HG02840 (cell line): ENCODE results near the gene SDC1.
"Not testable (repeated sequence)": the region's sequence is repeated elsewhere in the genome, so short reads cannot be mapped to it uniquely, and the experiment has no call there.

Experiments
- ATAC-seq: cut with Tn5 transposase; IDR thresholded peaks from one replicate; pipeline ENCODE4 v1.9.1; 2021; ENCODE audit warnings: mild to moderate bottlenecking, moderate library complexity, moderate number of reproducible peaks; ENCODE audit not compliant: unreplicated experiment, low FRiP score

SDC1 gene

DNA sequence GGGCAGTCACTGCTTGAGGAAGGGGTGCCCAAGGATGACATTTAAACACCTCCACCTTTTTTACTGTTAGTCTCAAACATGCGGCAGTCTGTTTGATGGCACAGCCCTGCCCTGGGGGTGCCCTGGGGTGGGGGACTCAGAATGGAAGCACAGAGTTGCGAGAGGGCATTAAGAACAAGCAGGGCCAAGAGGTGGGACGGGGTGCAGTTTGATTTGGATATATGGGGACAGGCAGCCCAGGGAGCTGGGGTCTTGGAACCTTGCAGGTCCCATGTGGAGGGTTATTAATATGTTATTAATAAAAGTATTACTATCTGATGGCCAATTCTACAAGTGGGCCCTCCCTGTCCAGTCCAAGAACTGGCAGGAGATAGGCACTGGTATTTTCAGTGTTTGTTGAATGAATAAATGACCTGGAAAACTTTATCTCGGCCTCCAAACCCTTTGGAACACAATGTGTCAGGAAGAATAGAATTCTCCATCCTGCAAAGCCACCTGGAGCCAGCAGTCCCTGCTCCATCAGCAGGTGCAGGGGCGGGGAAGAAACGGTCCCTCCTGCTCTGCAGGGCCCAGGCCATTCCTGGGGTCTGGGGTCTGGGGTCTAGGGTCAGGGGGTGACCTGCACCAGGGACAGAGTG lies 25.2 kb downstream of the SDC1 start:
- ATAC-seq: no peak

GRCh38 chr2:20198796-20199632 lies 25.9 kb downstream of the SDC1 start:
- no peak for ATAC-seq

DNA sequence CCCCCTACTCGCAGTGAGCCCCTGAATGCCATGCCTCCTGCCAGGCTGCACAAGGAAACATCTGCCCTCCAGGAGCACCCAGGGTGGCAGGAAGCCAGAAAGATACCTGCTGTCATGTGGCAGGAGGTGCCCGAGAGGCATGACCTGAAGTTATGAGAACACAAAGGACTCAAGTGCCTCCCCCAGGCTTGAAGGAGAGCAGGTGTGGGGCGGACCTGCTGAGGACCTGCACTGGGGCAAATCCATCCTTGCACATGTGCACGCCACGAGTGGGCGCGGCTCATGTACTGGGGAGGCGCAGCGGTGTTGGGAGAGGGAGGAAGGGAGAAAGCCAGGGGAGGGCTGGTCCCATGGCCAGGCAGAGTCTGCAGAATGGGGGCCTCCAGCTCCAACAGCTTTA lies 26.9 kb downstream of the SDC1 start:
- no peak for ATAC-seq

- no peak for ATAC-seq
These were observed 27.7 kb downstream of the SDC1 start for GRCh38 chr2:20197192-20197591.

DNA sequence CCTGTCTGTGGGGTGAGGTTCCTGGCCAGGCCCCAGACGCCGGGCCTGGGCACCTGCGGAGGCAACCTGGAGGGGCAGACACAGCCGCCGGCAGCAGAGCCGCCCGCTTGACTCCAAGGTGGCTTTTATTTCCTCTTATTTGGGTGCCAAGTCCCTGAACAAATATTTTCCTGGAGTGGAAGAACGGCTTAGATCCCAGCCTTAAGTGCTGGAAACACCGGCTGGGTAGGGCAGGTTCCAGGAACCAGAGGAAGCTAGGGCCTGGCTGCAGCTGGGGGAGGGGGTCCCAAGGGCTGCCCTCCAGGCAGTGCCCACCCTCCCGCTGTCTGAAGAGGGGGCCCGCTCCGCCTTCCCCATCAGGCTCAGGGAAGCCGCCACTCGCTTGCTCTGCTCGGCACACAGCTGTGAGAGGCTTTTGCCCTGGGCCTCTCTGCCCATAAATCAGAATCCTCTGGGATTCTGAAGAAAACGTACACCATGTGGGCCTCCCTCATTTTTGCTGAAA lies 28.2 kb downstream of the SDC1 start:
- ATAC-seq: no peak

DNA sequence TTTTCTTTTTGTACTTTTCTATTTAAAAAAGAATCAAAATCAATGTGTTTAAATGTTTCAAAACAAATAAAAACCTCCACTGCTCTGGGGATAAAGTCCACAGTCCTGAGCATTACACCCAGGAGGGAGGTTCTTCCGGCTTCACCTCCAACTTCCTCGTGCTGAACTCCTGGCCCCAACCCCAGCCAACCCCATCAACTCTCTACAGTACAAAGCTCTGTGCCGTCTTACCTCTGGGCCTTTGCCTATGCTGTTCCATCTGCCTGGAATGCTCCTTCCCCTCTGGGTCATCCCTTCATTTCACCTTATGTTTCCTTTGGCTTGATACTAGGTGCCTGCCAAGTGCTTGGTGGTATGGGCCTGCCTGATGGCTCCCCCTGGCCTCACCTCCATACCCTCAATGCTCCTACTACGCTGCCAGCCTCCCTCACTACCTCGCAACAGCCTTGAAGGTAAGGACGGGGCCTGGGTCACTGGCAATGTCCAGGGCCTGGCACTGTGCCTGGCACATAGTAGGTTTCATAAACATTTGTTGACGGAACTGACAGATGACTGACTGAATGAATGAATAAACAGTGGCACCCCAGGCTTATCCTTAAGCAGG lies 28.8 kb downstream of the SDC1 start:
- ATAC-seq: no peak

GRCh38 chr2:20195431-20196033 lies 29.4 kb downstream of the SDC1 start:
- ATAC-seq: no peak

GRCh38 chr2:20195016-20195411 lies 29.9 kb downstream of the SDC1 start:
- ATAC-seq: not testable (repeated sequence)

DNA sequence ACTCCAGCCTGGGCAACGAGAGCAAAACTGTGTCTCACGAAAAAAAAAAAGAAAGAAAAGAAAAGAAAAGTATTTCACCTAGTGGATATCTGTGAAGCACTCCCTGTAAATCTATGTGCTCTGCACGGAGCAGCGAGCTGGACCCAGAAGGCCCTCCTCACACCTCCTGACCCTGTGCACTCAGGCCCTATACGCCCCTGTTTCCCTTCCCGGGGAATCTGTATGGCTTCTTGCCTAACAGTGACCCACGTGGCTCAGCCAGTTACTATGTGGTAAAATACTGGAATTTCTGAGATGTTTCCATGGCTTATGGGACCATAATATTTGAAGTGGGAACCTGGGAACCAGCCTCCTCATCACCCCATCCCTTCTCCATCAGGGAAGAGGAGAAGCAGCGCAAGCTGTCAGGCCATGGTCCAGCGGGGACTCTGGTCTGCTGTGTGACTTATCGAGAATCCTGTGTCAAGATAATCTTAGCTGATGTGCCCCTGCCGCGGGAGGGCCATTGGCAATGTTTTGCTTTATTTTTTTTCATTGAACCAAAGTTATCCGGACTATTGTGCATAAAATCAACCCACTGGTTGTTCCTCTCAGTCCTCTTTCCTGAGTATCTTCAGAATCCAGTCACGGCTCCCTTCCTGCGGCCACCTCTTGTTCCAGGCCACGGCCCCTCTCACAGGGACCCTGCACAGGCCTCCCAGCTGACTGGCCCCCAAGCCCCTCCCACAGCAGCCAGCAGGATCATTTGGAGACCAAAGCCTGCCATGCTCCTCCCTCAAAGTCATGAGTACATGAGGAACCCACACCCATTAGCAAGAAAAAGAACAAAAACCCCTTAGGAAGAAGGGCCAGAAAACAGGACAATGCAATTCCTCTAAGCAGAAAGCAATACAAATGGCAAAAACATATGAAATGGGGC lies 30.6 kb downstream of the SDC1 start:
- no peak for ATAC-seq

GRCh38 chr2:20193185-20193584 lies 31.7 kb downstream of the SDC1 start:
- ATAC-seq: no peak

DNA sequence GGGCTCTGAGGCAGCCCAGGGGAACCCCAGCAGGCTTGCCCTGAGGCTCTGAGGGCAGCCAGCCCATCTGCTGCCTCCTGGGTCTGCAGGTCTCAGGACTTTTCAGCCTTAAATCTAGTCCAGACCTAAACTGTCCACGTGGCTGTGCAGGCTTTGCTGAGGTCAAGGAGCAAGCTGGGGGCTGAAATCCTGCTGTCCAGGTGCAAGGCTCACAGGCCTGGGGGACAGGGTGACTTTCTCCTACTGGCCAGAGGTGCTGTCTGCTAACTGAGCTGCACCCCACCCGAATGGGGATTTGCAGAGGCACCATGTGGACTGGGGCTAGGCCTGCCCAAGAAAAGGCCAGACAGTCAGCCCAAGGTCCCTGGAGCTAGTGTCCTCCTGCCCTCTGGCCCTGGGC lies 32.1 kb downstream of the SDC1 start:
- ATAC-seq: no peak

GRCh38 chr2:20191714-20192569 lies 33.0 kb downstream of the SDC1 start:
- ATAC-seq: no peak

- ATAC-seq: no peak
These were observed 33.8 kb downstream of the SDC1 start for GRCh38 chr2:20190876-20191713.

DNA sequence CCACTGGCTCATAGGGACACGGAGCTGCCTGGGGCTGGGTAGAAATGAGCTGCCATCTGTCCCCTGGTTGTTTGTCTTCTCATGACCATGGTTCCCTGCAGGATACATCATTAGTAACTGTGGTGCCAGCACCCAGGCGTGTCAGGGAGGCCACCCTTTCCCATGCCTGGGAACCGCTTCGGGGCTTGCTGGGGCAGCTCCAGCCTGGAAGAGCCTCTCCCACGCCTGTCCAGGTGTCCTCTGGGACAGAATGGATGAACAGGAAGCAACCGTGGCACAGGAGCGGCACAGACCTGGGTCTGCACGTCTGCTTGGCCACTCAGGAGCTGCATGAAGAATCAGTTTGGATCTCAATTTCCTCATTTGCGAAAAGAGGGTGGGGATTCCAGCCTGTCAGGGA lies 34.8 kb downstream of the SDC1 start:
- no peak for ATAC-seq

DNA sequence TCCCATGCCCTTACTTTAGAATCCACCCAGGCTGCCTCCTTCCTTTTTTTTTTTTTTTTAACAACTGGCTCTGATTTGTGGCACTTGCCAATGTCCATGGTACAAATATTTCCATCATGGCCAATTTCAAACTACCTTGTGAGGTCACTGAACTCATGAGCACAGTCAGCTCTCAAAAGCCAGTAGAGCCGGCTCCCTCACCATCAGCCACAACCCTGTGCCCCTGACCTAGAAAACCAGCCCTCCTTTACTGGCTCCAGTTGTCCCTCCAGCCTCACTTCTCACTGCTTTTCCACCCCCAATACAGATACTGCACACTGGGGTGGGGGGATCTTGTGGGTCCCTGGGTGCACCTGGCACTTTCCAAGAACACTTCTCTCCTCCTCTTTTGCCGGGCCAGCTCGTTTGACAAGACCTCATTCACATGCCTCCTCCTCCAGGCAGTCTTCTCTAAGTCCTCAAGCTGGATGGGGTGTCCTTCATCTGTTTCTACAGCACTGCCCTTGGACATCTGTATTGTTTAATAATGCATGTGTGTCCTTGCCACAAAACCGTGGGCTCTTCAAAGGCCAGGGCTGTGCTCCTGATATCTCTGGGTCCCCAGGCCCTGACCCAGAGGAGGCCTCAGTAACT lies 35.5 kb downstream of the SDC1 start:
- no peak for ATAC-seq

- no peak for ATAC-seq
These were observed 36.1 kb downstream of the SDC1 start for GRCh38 chr2:20188851-20189250.

DNA sequence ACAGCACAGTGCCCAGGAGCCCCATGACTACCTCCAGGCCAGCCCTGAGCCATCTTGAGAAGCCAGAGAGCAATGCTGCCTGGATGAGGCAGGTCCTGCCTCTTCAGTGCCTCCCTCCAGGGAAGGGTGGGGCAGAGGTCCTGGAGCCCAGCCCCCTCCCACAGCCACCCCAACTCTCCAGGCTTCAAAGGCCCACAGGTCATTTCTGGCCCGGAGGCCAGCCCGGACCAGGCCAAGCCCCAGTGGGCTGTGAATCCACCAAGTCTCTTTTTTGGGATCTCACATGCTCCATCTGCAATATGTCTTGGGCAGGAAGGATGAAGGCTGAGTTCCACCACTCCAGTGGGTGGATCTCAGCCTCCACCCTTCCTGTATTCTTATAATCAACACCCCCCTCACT lies 36.7 kb downstream of the SDC1 start:
- no peak for ATAC-seq

GRCh38 chr2:20187331-20187730 lies 37.6 kb downstream of the SDC1 start:
- ATAC-seq: no peak
